Measurements from ENCODE around the gene PIEZO2.

The PIEZO2 gene

DNA sequence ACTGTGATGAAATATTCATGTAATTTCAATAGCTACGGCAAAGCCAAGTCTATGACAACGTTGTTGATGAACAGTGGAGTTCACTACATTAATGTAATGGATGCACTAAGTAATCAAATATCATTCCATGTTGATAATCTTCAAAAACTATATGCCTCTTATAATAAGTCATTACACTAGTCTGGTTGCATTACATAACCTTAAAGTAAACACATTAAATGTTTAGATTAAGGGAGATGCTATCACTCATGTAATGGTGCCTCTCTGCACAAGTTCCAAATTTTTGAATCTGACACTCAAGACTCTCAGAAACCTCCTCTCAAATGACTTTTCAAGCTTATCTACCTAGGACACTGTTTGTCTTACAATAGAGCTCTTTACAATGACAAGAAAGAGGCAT lies 35.4 kb downstream of the PIEZO2 start:
- no peak for DNase-seq (ENCODE audit: low read depth in 2 of 2, low spot score in 1 of 2)

DNA sequence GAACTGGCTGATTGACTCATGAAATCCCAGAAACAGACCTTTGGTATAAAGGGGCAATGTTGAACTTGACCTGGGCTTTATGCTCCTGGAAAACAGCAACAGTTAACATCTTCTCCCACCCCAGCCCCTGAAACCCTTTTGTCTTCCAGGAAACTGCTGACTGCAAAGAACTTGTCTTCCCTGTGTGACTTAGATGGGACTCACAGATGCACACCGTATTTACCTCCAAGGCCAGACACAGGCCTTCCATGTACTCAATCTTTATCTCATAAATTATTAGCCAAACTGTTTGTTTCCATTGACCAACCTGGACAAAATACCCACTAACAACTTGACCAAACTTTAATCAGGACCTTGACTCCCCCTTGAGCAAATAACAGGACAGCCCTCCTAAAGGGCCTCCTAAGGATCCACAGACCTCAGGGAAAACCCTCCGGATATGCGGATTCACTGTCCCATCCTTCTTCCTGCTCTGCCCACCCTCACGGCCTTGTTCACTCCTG lies 36.3 kb downstream of the PIEZO2 start:
- no peak for DNase-seq (ENCODE audit: low read depth in 2 of 2, low spot score in 1 of 2)

DNA sequence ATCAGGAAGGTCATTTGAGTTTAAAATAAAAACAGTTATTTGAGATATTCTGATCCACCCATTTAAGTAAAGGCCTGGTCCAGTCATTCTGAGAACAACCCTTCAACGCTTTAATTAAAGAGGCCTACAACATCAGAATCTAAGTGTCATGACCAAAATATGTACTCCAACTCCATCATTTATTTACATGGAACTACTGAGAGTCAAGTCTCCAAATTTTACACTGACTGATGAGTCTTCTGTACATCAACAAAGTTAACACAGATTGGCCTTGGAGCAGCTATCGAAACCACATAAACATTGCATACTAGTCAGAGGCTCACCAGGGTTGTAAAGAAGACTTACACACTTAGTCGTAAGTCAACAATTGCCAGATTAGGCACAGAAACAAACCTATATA lies 37.1 kb downstream of the PIEZO2 start:
- DNase-seq (ENCODE audit: low read depth in 2 of 2, low spot score in 1 of 2), result no peak

DNA sequence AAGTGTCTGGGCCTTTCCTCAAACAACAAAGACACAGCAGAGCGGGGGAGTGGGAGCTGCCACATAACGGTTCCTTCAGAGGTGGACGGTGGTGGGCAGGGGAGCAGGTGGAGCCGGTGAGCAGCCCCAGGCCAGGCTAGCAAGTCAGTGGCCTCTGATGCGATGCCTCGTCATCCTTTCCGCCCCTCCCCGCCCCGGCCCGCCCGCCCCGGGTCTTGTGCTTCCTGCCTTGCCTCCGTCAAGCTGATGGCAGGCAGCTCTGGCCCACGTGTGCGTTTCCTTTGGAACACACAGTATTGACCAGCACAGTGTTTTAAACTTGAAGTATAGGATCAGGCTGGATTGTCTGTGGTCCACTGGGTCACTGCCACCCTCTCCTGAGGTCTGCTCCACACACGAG lies 38.9 kb downstream of the PIEZO2 start:
- no peak for DNase-seq (ENCODE audit: low read depth in 2 of 2, low spot score in 1 of 2)

DNA sequence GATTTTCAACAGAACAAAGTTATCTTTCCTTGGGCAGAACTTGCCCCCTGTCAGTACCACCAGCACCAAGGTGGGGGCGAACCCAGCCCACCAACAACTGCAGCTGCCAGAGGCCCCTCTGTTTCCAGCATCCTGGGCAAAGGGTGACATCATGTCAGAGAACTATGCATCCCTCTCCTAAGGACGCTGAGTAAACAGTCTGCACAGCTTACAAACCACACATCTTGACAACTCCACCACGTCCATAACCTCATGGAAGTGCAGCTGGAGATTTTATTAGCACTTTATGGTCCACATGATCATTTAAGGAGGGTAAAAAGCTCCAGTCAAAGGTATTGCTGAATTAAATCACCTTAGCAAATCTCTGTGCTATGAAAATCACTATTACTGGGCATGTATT lies 40.4 kb downstream of the PIEZO2 start:
- no peak for DNase-seq (ENCODE audit: low read depth in 2 of 2, low spot score in 1 of 2)

DNA sequence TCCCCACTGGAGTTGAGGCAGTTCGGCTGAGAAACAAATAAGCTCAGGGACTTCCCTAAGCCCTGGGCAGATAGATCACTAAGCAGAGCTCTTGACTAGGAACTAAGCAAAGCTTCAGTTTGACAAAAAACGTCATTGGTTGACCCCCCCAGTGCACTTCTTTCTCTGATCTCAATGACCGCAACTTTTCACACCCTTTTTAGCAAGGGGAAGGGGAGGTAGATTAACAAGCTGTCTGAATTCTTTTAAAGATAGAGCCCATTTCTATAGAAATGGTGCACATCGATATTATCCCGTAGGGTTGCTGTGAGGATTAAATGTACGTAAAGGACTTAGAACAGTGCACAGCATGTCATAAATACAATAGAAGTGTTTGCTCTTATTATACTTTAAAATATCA lies 42.5 kb downstream of the PIEZO2 start:
- no peak for DNase-seq (ENCODE audit: low read depth in 2 of 2, low spot score in 1 of 2)

DNA sequence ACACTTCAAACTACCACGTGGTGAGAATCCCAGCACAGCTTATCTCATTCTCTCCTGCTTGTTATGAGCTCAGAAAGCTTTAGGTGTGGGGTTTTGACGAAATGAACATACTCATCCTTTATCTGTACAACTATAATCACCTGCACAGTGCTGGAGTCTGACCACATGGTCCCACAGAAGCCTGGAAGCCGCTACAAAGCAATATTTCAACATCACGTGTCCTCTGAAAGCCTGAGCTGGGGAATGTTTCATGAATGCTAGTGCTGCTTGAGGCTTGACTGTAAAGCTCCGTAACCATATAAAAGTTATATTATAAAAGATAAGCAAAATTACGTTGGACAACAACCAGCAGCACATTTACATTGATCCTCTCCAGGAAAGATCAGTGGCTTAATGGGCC lies 43.9 kb downstream of the PIEZO2 start:
- DNase-seq (ENCODE audit: low read depth in 2 of 2, low spot score in 1 of 2), result no peak

DNA sequence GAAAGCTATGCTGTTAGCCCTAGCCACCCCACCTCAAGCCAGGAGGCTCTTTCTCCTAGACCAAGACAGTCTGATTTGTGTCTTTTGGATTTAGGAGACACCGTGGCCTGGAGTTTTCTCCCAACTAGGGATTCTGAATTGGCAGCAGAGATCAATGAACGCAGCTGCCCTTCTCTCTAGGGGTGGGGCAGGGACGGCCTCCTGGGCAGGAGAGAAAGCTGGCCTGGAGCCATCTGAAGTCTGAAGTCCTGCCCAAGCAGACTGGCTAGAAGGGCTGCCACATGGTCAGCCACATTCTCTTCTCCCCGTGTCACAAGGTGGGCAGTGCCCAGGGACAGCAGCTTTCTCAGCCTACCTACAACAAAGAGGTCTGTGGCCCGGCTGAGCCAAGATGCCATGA lies 45.1 kb downstream of the PIEZO2 start:
- no peak for DNase-seq (ENCODE audit: low read depth in 2 of 2, low spot score in 1 of 2)

DNA sequence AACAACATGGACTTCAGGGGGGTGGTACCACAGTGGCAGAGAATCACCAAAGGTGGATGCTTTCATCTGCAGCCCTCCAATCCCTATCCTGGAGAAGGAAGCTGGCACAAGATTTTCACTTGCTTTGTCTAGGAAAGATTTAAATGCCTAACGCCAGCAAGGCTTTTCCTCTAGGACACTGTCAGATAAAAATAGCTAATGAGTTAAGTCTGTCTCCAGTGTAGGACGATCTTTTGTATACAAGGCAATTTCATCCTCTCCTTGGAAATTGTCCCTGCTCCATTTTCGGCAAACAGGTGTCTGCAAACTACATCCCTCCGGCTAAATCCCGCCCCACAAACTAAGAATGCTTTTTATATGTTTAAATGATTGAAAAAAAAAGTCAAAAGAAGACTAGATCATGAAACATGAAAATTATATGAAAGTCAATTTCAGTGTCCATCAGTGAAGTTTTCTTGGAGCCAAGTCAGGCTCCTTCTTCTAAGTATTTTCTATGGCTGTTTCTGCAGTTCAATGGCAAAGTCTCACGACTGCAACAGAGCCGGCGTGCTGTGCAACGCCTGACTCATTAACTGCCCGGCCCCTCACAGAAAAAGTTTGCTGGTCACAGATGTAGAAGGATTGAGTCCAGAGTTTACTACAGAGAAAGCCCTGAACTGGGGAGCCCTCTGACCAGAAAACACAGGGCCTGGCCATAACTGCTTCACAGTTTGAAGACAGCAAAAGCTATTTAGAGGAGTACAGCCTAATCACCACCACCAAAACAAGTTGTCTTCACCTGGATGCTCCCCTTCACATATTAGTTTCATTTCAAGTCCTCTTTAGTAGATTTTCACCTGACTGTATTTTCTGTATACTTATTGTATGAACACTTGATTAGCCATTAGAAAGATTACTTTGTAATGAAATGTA lies 52.3 kb downstream of the PIEZO2 start:
- no peak for DNase-seq (ENCODE audit: low read depth in 2 of 2, low spot score in 1 of 2)

DNA sequence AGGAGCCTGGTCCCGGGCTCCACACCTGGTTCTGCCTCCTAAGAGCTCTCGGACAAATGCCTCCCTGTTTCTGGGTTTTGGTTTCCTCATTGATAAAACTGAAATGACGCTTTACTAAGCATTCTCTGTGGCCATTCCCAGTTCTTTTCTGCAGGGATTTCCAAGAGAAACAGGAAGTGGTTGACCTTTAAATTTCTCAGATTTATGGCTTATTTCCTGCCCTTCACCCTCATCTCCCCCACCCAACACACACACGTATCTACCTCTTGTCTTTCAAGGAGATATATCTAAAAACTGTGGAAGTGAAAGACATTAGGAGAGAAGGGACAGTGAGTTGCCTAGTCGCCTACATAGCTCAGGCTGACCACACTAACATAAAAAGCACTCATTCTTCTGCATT lies 53.0 kb downstream of the PIEZO2 start:
- DNase-seq (ENCODE audit: low read depth in 2 of 2, low spot score in 1 of 2), result no peak

DNA sequence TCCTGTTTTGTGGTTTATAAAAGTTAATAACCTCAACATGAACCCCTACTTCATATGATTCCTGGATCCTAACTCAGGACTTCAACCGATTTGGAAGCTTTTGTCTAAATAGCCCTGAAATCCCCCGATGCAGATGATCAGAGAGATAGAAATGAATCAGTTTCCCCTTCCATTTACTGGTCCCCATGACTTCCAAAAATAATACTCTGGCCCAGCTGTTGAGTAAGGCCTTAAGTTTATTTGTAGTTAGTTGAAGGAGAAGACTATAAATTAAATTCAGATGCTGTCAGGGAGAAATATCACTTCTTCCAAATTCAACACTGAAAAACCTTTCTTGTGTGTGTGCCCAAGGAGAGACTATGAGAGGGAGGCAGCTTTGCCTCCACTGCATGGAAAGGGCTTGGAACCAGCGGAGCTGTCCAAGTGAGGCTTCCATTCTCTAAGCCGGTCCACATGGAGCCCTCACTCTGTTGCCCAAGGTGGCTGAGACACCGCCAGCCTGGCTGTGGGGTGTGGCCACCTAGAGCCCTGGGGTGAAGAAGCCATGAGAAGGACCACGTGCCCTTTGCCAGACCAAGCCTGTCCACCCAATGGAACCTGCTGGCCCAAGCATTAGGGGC lies 53.6 kb downstream of the PIEZO2 start:
- no peak for DNase-seq (ENCODE audit: low read depth in 2 of 2, low spot score in 1 of 2)

DNA sequence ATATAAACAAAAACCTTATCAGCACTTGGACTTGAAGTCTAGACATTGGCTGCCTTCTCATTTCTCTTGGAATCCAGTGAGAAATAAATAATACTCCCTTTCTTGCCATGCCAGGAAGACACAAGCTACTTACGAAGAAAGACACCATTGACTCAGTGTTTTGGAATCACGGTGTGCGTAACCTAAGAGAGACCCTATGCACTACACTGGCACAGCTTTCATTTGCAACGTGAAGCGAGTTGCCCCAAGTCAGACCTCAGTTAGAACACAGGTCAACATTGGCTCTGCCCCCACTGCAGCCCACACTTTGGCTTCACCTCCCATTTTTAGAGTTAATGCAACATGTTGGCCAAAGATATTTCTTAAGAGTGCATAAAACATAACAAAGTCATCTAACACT lies 54.2 kb downstream of the PIEZO2 start:
- DNase-seq (ENCODE audit: low read depth in 2 of 2, low spot score in 1 of 2), result no peak

DNA sequence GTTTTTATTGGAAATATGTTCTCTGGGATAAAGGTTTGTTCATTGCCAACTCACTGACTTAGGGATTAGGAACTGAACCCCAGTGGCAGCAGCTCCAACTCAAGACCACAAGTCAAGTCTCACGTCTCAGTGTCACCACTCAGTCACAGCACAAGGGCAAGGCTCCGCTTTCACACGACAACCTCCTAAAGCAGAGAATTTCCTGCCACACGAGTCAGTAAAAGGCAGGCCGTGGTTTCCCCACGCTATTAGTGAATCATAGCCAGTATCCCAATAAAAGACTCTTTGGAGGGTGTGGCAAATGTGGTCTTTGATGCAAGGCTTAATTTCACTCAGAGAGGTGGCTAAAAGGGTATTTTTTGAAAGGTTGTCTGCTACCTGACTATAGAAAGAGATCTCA lies 57.6 kb downstream of the PIEZO2 start:
- DNase-seq (ENCODE audit: low read depth in 2 of 2, low spot score in 1 of 2), result no peak

DNA sequence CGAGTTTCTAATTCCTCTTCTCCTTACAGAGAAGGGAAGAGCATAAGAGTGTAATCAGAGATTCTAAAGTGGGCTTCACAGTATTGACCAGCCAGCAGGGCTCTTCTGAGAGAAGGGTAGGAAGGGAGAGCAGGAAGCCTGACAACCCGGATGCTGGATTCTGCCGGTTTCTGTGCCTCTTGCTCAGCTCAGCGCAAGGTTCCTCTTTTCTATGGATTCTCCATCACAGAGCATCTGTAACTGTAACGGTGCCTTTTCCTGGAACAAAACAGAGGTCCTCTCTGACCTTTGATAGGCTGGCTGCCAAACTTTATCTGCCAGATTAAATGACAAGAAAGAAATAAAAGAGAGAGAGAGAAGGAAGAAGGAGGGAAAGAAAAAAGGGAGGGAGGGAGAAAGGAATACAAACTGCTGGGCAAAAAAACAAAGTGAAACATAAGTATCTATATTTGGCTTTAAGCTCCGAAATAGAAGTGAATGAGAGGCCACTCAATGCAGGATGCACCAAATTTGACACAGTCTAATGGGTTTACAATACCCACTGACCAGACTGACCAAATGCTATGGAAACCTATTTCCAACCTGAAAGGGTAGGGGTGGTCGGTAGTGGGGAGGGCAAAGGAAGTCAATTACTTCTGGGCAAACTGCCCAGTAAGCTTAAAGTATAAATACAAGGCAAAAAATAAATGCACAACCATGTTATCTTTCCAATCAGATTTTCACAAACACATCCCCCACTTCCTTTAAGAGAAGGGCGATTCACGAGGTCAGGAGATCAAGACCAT lies 59.2 kb downstream of the PIEZO2 start:
- no peak for DNase-seq (ENCODE audit: low read depth in 2 of 2, low spot score in 1 of 2)

DNA sequence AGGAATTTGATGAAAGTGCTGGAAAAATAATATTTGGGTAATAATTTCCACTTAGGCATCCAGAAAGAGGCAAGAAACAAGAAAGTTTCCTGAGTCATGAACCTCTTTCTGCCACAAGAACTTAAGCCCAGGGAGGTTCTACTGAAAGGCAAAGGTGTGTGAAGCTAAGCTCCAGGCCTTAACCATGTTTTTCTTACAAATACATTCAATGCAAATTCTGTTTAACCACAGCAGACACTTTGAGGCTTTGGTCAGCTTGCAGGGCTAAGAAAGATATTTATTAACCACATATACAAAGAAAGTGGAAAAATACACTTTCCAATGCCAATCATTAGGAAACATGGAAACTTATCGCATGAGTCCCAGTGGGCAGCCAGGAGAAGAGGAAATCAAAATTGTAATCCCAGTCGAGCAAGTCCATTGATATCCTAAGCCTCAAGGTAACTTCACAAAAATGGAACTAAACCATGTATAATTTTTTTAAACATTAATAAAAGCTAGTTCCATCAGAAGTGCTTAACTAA lies 68.3 kb downstream of the PIEZO2 start:
- DNase-seq (ENCODE audit: low read depth in 2 of 2, low spot score in 1 of 2), result no peak

DNA sequence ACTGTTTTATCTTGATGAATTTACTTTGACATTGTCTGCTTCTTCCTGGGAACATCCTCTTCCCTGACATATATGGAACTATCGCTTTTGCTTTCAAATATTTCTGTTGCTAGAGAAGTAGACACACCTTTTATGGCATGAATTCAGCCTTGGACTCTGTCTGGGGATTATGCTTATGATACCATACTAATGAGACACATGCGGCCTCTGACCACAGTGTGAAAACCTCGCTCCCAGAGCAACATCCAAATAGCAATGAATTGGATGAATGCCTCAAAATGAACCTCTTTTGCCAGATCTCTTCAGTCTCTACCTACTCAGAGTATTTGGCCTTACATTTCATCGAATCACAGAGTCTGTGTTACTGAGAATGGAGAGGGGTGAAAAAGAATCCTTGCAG lies 70.9 kb downstream of the PIEZO2 start:
- no peak for DNase-seq (ENCODE audit: low read depth in 2 of 2, low spot score in 1 of 2)

DNA sequence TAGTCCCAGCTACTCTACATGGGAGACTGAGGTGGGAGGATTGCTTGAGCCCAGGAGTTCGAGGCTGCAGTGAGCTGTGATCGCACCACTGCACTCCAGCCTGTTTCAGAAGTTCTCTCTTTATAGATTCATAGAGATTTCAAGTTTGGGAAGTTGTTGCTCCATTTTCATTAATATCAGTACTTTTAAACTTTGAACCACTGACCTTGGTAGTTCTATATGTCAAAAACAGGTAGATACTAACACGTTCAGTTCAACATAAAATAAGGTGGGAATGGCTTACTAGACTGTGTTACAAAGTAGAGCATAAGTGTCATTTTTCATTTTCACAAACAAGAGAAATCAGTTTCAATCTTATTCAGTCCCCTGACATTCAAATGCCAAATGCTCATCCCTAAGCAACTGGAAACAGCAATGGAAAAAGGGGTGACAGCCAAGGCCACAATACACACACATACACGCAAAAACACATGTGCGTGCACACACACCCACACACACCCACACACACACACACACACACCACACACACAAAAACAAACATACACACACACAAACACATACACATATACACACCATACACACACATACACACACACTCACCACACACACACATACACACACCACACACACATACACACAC lies 71.7 kb downstream of the PIEZO2 start:
- DNase-seq (ENCODE audit: low read depth in 2 of 2, low spot score in 1 of 2), result no peak

DNA sequence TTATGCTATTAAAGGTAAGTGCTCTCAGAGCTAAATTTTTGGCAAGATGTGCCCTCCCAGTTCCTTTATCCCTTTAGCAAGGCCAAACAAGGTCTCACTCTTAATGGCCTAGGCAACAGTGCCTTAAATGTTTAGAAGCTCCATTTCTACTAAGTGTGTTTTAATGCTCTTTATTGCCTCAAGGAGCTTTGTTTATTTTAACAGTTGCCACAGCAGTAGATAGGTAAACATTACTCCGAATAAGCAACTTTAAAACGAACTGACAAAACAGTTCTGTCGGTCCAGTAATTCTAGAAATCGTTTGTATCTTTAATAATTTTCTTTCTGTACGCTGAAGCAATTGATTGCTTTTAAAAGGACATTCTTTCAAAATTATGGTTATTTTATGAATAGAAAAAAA lies 74.5 kb downstream of the PIEZO2 start:
- no peak for DNase-seq (ENCODE audit: low read depth in 2 of 2, low spot score in 1 of 2)

DNA sequence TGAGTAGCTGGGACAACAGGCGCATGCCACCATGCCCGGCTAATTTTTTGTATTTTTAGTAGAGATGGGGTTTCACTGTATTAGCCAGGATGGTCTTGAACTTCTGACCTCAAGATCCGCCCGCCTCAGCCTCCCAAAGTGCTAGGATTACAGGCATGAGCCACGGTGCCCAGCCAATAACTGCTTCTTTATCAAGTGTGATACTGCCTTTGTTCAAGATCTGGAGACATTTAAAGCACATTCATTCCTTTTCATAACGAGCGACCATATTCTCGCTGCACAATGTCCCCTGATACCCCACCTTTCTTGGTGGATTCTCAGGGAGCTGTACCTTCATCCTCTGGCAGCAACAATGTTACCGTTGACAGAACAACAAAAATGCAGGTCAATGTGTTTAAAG lies 75.4 kb downstream of the PIEZO2 start:
- DNase-seq (ENCODE audit: low read depth in 2 of 2, low spot score in 1 of 2), result no peak

DNA sequence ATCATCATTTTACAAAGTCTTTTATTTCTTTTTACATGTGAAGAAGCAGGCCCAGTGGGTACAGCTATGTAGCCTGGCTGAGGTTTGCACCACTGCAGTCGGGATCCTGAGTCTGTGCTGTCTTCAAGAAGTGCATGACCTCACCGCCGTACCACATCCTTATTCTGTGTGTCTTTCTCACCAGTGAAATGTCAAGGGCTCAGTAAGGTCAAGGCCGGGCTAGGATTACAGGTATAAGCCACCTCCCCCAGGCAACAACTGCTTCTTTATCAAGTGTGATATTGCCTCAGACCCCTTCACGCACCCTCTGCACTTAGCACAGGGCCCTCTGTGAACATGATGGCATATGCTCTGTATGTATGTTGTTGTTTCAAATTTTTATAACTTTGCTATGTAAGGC lies 76.7 kb downstream of the PIEZO2 start:
- DNase-seq (ENCODE audit: low read depth in 2 of 2, low spot score in 1 of 2), result no peak

DNA sequence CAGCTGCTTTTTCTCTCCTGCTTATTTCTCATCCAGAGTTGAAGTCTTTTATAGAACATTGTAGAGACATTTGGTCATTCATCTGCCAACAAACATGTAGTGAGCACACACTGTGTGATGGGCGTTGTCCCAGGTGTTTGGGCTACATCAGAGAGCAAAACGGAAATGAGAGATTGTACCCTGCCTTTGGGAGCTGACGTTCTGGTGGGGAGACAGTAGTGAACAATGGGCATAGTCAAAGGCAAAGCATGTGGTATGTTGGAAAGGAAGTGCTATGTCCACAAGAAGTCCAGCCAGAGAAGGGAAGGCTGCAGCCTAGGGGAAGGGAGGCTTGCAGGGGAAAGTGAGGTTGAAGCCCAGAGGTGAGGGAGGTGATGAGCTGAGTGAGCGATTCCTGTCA lies 78.1 kb downstream of the PIEZO2 start:
- no peak for DNase-seq (ENCODE audit: low read depth in 2 of 2, low spot score in 1 of 2)
